H1 (cell line): ENCODE data around the gene STK39. TPM values are rescaled to one million over a fixed set of nuclear protein-coding genes. Genes with fewer than 3 reads are reported as not detected.

Source experiments
- CTCF ChIA-PET: fragments of 300-600 bp; sonication (Branson Sonifier 250); formaldehyde crosslinking; loops from one replicate; lab custom pipeline; 2021; ENCODE audit not compliant: partially characterized antibody; lab: Charles Lee
- POLR2A ChIA-PET: fragments of 300-600 bp; sonication (Branson Sonifier 250); formaldehyde crosslinking; loops from one replicate; lab custom pipeline; 2021; ENCODE audit warnings: inconsistent platforms; ENCODE audit not compliant: partially characterized antibody; lab: Charles Lee
- DNase-seq, 2 experiments: peaks; one replicate each; pipeline versions ENCODE4 v3.0.0 to v3.0.0-alpha.2; 2010 to 2022; ENCODE audit warnings: low spot score in 2 of 2, low read depth in 1 of 2, mixed read lengths in 1 of 2
- FAIRE-seq: peaks from 2 replicates; lab custom pipeline; 2011; peaks lifted over from hg19 to GRCh38; lab: Jason Lieb, UNC
- H2AFZ ChIP-seq: 2 replicates; pipeline ENCODE4 v1.8.1; 2012; ENCODE audit warnings: low read length, inconsistent platforms
- H2AK5ac ChIP-seq: 2 replicates; pipeline ENCODE4 v1.6.1; 2013; ENCODE audit warnings: low read depth, low read length
- H2BK120ac ChIP-seq: replicated peaks from 2 replicates; pipeline ENCODE3; 2013; ENCODE audit warnings: low read depth, low read length, inconsistent platforms
- H2BK12ac ChIP-seq: 2 replicates; pipeline ENCODE4 v1.6.1; 2013; ENCODE audit warnings: low read depth, low read length
- H2BK15ac ChIP-seq: 2 replicates; pipeline ENCODE4 v1.6.1; 2013; ENCODE audit warnings: low read length
- H2BK20ac ChIP-seq: 2 replicates; pipeline ENCODE4 v1.6.1; 2013; ENCODE audit warnings: low read length
- H2BK5ac ChIP-seq: 2 replicates; pipeline ENCODE4 v1.6.1; 2013; ENCODE audit warnings: low read depth, low read length
- H3K14ac ChIP-seq: 2 replicates; pipeline ENCODE4 v1.6.1; 2013; ENCODE audit warnings: inconsistent platforms; ENCODE audit not compliant: insufficient read length
- H3K18ac ChIP-seq: 2 replicates; pipeline ENCODE4 v1.6.1; 2013; ENCODE audit warnings: low read length; ENCODE audit errors: extremely low read depth
- H3K23ac ChIP-seq: 2 replicates; pipeline ENCODE4 v1.6.1; 2013; ENCODE audit warnings: inconsistent platforms; ENCODE audit not compliant: insufficient read length
- H3K23me2 ChIP-seq: 2 replicates; pipeline ENCODE4 v1.6.1; 2013; ENCODE audit warnings: low read depth, low read length
- H3K27ac ChIP-seq: 2 replicates; pipeline ENCODE4 v1.6.1; 2011; ENCODE audit warnings: low read depth, low read length, inconsistent platforms
- H3K27me3 ChIP-seq, 4 experiments: replicated peaks in 1 of 4; 1 replicate in 1 of 4; 2 replicates in 3 of 4; pipeline versions ENCODE4 v1.6.1 to v1.8.1; 2011 to 2013; ENCODE audit warnings: low read length in 3 of 4, mild to moderate bottlenecking in 3 of 4, inconsistent platforms in 2 of 4, mixed read lengths in 2 of 4, moderate library complexity in 1 of 4; ENCODE audit not compliant: control insufficient read depth in 3 of 4, insufficient read depth in 3 of 4; ENCODE audit errors: extremely low read depth in 1 of 4
- H3K36me3 ChIP-seq, 4 experiments: 2 replicates each; pipeline versions ENCODE4 v1.6.1 to v1.8.1; 2011 to 2013; ENCODE audit warnings: mild to moderate bottlenecking in 4 of 4, low read length in 3 of 4, moderate library complexity in 2 of 4, control low read depth in 1 of 4, inconsistent platforms in 1 of 4; ENCODE audit not compliant: insufficient read depth in 4 of 4, control insufficient read depth in 2 of 4
- H3K4ac ChIP-seq: replicated peaks from 2 replicates; pipeline ENCODE3; 2013; ENCODE audit warnings: low read length, low read depth, mixed read lengths, inconsistent platforms; ENCODE audit not compliant: insufficient read length
- H3K4me1 ChIP-seq, 4 experiments: replicated peaks in 1 of 4; 1 replicate in 1 of 4; 2 replicates in 3 of 4; pipeline versions ENCODE4 v1.6.1 to v1.8.1; 2011 to 2013; ENCODE audit warnings: low read length in 3 of 4, inconsistent platforms in 2 of 4, mixed read lengths in 1 of 4; ENCODE audit not compliant: insufficient read depth in 4 of 4, control insufficient read depth in 3 of 4
- H3K4me2 ChIP-seq, 2 experiments: 2 replicates each; pipeline versions ENCODE4 v1.6.1 to v1.8.1; 2011 to 2013; ENCODE audit warnings: low read depth in 2 of 2, low read length in 2 of 2, control low read depth in 1 of 2, inconsistent platforms in 1 of 2, mild to moderate bottlenecking in 1 of 2; ENCODE audit not compliant: insufficient read depth in 1 of 2
- H3K4me3 ChIP-seq, 4 experiments: fragments of 200-600, 300-600 bp in 1 of 4; sonication (generic), shearing (Covaris generic), sonication (Bioruptor Twin) in 1 of 4; 2 replicates each; pipeline versions ENCODE4 v1.5.1 to v1.8.1; 2011 to 2016; ENCODE audit warnings: low read length in 4 of 4, low read depth in 3 of 4, control low read depth in 2 of 4, inconsistent platforms in 2 of 4, mild to moderate bottlenecking in 2 of 4, mixed read lengths in 1 of 4, moderate library complexity in 1 of 4; ENCODE audit not compliant: insufficient read depth in 2 of 4; ENCODE audit errors: extremely low read depth in 1 of 4
- H3K56ac ChIP-seq: replicated peaks from 2 replicates; pipeline ENCODE3; 2013; ENCODE audit warnings: low read depth, mild to moderate bottlenecking, mixed read lengths, low read length, inconsistent platforms; ENCODE audit not compliant: insufficient read length
- H3K79me1 ChIP-seq: 2 replicates; pipeline ENCODE4 v1.6.1; 2013; ENCODE audit warnings: low read depth, low read length, control low read depth
- H3K79me2 ChIP-seq, 2 experiments: 2 replicates each; pipeline versions ENCODE4 v1.6.1 to v1.8.1; 2012 to 2013; ENCODE audit warnings: low read length in 2 of 2, mild to moderate bottlenecking in 2 of 2, inconsistent platforms in 1 of 2; ENCODE audit not compliant: insufficient read depth in 2 of 2, control insufficient read depth in 1 of 2
- H3K9ac ChIP-seq, 4 experiments: replicated peaks in 1 of 4; 1 replicate in 1 of 4; 2 replicates in 3 of 4; pipeline versions ENCODE4 v1.6.1 to v1.8.1; 2011 to 2013; ENCODE audit warnings: low read depth in 3 of 4, low read length in 3 of 4, control low read depth in 2 of 4, mild to moderate bottlenecking in 2 of 4, moderate library complexity in 2 of 4, inconsistent platforms in 1 of 4; ENCODE audit errors: extremely low read depth in 1 of 4
- H3K9me3 ChIP-seq, 2 experiments: 2 replicates each; pipeline versions ENCODE4 v1.6.1 to v1.8.1; 2012 to 2013; ENCODE audit warnings: mild to moderate bottlenecking in 2 of 2, moderate library complexity in 2 of 2, control low read depth in 1 of 2, inconsistent platforms in 1 of 2, low read depth in 1 of 2, low read length in 1 of 2, mixed read lengths in 1 of 2; ENCODE audit not compliant: insufficient read depth in 2 of 2
- H4K20me1 ChIP-seq, 2 experiments: replicated peaks in 1 of 2; 2 replicates each; pipeline versions ENCODE3 to v1.8.1; 2011 to 2013; ENCODE audit warnings: inconsistent platforms in 2 of 2, low read length in 2 of 2, mild to moderate bottlenecking in 1 of 2; ENCODE audit not compliant: insufficient read depth in 2 of 2, control insufficient read depth in 1 of 2
- H4K5ac ChIP-seq: 2 replicates; pipeline ENCODE4 v1.6.1; 2013; ENCODE audit warnings: low read length, low read depth, mixed read lengths, inconsistent platforms; ENCODE audit not compliant: insufficient read length
- H4K8ac ChIP-seq: 2 replicates; pipeline ENCODE4 v1.8.0; 2013; ENCODE audit warnings: mild to moderate bottlenecking, moderate library complexity, low read length, inconsistent platforms; ENCODE audit not compliant: insufficient read depth; ENCODE audit errors: extremely low read depth
- H4K91ac ChIP-seq: replicated peaks from 2 replicates; pipeline ENCODE3; 2013; ENCODE audit warnings: low read length, mixed read lengths, inconsistent platforms; ENCODE audit not compliant: insufficient read length
- CBX5 ChIP-seq: fragments of 300-800, 300-1000 bp; sonication (generic); IDR thresholded peaks from 2 replicates; pipeline ENCODE4 v1.7.1; 2016; ENCODE audit warnings: antibody characterized with exemption, low read length, low read depth
- CEBPB ChIP-seq: IDR thresholded peaks from 2 replicates; pipeline ENCODE4 v1.6.1; 2012; ENCODE audit warnings: low read depth, low read length
- CHD1 ChIP-seq: IDR thresholded peaks from 2 replicates; pipeline ENCODE4 v1.6.1; 2012; ENCODE audit warnings: low read depth, low read length, improper control_type of control experiment
- GABPA ChIP-seq: IDR thresholded peaks from 2 replicates; pipeline ENCODE4 v1.6.1; 2011; ENCODE audit warnings: mild to moderate bottlenecking, low read length, moderate library complexity, borderline replicate concordance; ENCODE audit not compliant: insufficient read depth
- GTF2F1 ChIP-seq: IDR thresholded peaks from 2 replicates; pipeline ENCODE4 v1.6.1; 2012; ENCODE audit warnings: low read depth, low read length, improper control_type of control experiment, borderline replicate concordance
- KDM1A ChIP-seq: fragments of 200-600, 300-600 bp; sonication (generic); IDR thresholded peaks from 2 replicates; pipeline ENCODE4 v1.7.1; 2016; ENCODE audit warnings: mild to moderate bottlenecking, low read length, borderline replicate concordance
- KDM4A ChIP-seq: IDR thresholded peaks from one replicate; pipeline ENCODE4 v1.7.1; 2012; ENCODE audit warnings: low read depth, mild to moderate bottlenecking, moderate library complexity, low read length, inconsistent platforms; ENCODE audit not compliant: severe bottlenecking
- KDM5A ChIP-seq: fragments of 200-600 bp; IDR thresholded peaks from 2 replicates; pipeline ENCODE4 v1.7.1; 2012; ENCODE audit warnings: mild to moderate bottlenecking, low read length, inconsistent platforms, mixed read lengths
- MAX ChIP-seq: IDR thresholded peaks from 2 replicates; pipeline ENCODE4 v1.6.1; 2012; ENCODE audit warnings: inconsistent platforms
- POLR2A ChIP-seq, 2 experiments: IDR thresholded peaks; 1 replicate in 1 of 2; 2 replicates in 1 of 2; pipeline ENCODE4 v1.6.1; 2011; ENCODE audit warnings: low read depth in 2 of 2, low read length in 2 of 2, mild to moderate bottlenecking in 2 of 2; ENCODE audit errors: control extremely low read depth in 1 of 2
- SP4 ChIP-seq: IDR thresholded peaks from 2 replicates; pipeline ENCODE4 v1.6.1; 2012; ENCODE audit warnings: low read length, inconsistent platforms
- SUZ12 ChIP-seq: fragments of 200-600 bp; sonication (generic); IDR thresholded peaks from 2 replicates; pipeline ENCODE4 v1.6.1; 2012; ENCODE audit warnings: mild to moderate bottlenecking, inconsistent platforms, low read length, moderate library complexity, mixed read lengths
- WGBS, 2 experiments: shearing (Covaris generic) in 1 of 2; methylation state at CpG; one replicate each; pipeline versions ENCODE4 v1.1.6 to v1.1.7; 2013 to 2015; ENCODE audit warnings: low lambda C conversion rate in 2 of 2, mixed read lengths in 2 of 2, inconsistent platforms in 1 of 2, low coverage in 1 of 2, missing lambda C conversion rate in 1 of 2; ENCODE audit not compliant: insufficient replicate concordance in 2 of 2, insufficient coverage in 1 of 2, insufficient read length in 1 of 2; ENCODE audit errors: extremely low coverage in 1 of 2, missing lambda C conversion rate in 1 of 2; 5-methylcytosine and 5-hydroxymethylcytosine counted together
- polyA plus RNA-seq, 7 experiments: library from polyadenylated mRNA; depleted of rRNA in 3 of 7; stranded (reverse) in 5 of 7; unstranded in 2 of 7; fragments of >200 nt in 5 of 7; fragments of 200-250 nt in 2 of 7; gene quantifications; 1 replicate in 5 of 7; 2 replicates in 1 of 7; 4 replicates in 1 of 7; pipeline versions ENCODE4 v1.2.1 to v1.2.3, GENCODE V29; 2011 to 2013; ENCODE audit warnings: missing spikeins in 2 of 7, mixed read lengths in 2 of 7
- total RNA-seq: library from RNA; stranded (reverse); fragmentation: NEBNext Ultra II Directional; extraction: Animal tissue kit (Norgen Biotek cat#: 25700); gene quantifications from 2 replicates; pipeline ENCODE4 v1.2.1, GENCODE V29; 2021
- TF ChIP-seq, protein P1 (sequence below): IDR thresholded peaks from 2 replicates; pipeline ENCODE4 v1.6.1; 2012; ENCODE audit warnings: inconsistent platforms

The STK39 gene
- total and polyA plus RNA-seq, 2 of the 8 experiments (the other 6 are each of a cell fraction or from before 2014, with no cell fraction given) = 13.7 to 23.8 TPM

GRCh38 chr2:168216351-168217005 lies 30.9 kb downstream of the STK39 start:
- Histone ChIP-seq H3K27me3 (no peaks in the 10 kb centered on the region), H2BK12ac (no peak overlapping the region), H4K20me1 (peaks cover 0 to 2% of the 10 kb centered on the region in 2 experiments), H4K8ac (no peak overlapping the region), H3K4me1 (peaks cover 0 to 3% (median 2%) of the 10 kb centered on the region in 4 experiments; a peak in 2 of 7 replicates), H4K91ac (no peak overlapping the region), H4K5ac (no peak overlapping the region), H2BK20ac (no peak overlapping the region), H3K18ac (no peak overlapping the region), H3K23me2 (no peaks in the 10 kb centered on the region), H2AK5ac (no peak overlapping the region), H2BK120ac (no peak overlapping the region), H3K4me2 (no peak overlapping the region), H3K4me3 (no peak overlapping the region), H2BK5ac (no peak overlapping the region), H3K27ac (no peak overlapping the region), H3K56ac (no peak overlapping the region), H3K9me3 (no peaks in the 10 kb centered on the region), H3K36me3 (no peaks in the 10 kb centered on the region), H3K9ac (no peak overlapping the region), H3K79me1 (no peaks in the 10 kb centered on the region), H2AFZ (no peak overlapping the region), H3K23ac (no peak overlapping the region), H3K79me2 (no peaks in the 10 kb centered on the region), H3K14ac (no peak overlapping the region), H3K4ac (no peak overlapping the region), H2BK15ac (no peak overlapping the region)
- CTCF ChIA-PET = interaction anchor here (0.9 kb wide), 1 partner anchor 98 kb away, joined by 3 read pairs; no protein-coding TSS in a partner anchor
- FAIRE-seq = no peak
- POLR2A ChIA-PET = interaction anchor here (1.6 kb wide), 1 partner anchor 31 kb away, joined by 3 read pairs; the partner anchor contains the start of gene STK39
- WGBS, 2 experiments = 91% methylated on average over 12 of the region's 12 CpGs; no CpG with 5 or more reads in 1 of the 2 experiments
- DNase-seq = no peak
- no peak for TF ChIP-seq GTF2F1
- no peak for TF ChIP-seq SP4
- TF ChIP-seq CHD1 = no peak
- no peak for TF ChIP-seq SUZ12
- TF ChIP-seq MAX = no peak
- TF ChIP-seq KDM5A = no peak
- TF ChIP-seq, protein P1, sequence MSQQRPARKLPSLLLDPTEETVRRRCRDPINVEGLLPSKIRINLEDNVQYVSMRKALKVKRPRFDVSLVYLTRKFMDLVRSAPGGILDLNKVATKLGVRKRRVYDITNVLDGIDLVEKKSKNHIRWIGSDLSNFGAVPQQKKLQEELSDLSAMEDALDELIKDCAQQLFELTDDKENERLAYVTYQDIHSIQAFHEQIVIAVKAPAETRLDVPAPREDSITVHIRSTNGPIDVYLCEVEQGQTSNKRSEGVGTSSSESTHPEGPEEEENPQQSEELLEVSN = no peak
- no peak for TF ChIP-seq GABPA
- TF ChIP-seq POLR2A (IDR thresholded peaks at IDR 0.05; ENCODE audit: control extremely low read depth in 1 of 2, low read depth in 2 of 2, low read length in 2 of 2) = no peak
- TF ChIP-seq CBX5 = no peak
- TF ChIP-seq KDM4A = no peak
- TF ChIP-seq CEBPB = no peak
- TF ChIP-seq KDM1A = no peak
